22Rv1 (cell line): ENCODE results near the gene RIC8A.
"Not testable (repeated sequence)": the region's sequence is repeated elsewhere in the genome, so short reads cannot be mapped to it uniquely, and the experiment has no call there.

ENCODE experiments used
- H3K27ac ChIP-seq: fragments of 450-650 bp; 2 replicates; pipeline ENCODE4 v1.5.1; 2017
- ZFX ChIP-seq: fragments of 450-650 bp; IDR thresholded peaks from 2 replicates; pipeline ENCODE4 v1.6.1; 2017; ENCODE audit warnings: antibody characterized with exemption, borderline replicate concordance
- TF ChIP-seq, protein P1 (sequence below): fragments of 450-650 bp; IDR thresholded peaks from 2 replicates; pipeline ENCODE4 v1.5.1; 2017; ENCODE audit warnings: mild to moderate bottlenecking

The RIC8A gene

DNA sequence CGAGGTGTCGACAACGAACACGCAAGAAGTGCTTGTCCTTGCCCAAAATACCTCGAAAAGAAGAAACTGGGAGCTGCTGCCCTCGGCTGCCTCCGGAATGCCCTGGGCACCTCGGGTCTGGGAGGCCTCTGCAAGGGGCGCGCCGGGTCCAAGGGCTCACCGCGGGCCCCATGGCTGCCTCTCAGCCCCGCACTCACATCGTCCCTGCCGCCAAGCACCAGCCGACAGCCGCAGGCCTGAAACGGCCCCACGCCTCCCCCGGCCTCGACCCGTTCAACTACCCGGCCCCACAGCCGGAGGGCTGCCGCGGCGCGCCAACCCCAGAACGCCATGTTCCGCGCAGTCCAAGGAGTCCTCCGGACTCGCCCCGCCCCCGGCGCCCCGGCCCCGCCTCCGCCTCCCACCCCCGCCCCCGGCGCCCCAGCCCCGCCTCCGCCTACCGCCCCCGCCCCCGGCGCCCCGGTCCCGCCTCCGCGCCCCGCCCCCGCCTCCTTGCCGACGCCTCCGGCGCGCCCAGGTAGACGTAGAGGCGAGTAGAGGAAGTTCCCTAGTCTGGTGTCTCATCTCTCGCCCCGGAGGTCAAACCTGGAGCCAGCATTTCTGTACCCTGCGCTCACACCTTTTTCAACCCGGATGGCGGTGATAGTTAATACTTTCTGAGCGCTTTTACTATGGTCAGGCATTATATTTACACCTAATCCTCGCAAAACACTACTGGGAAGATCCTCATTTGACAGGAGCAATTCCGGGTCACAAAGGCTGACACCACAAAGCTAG lies 28.7 kb downstream of the RIC8A start, which contains the start of gene SIRT3:
TSS of gene SIRT3 (minus strand) at position 346 of the 777 bp plus-strand sequence. CDS start at position 332, 14 bp downstream.
- no peak for TF ChIP-seq ZFX
- TF ChIP-seq, protein P1, sequence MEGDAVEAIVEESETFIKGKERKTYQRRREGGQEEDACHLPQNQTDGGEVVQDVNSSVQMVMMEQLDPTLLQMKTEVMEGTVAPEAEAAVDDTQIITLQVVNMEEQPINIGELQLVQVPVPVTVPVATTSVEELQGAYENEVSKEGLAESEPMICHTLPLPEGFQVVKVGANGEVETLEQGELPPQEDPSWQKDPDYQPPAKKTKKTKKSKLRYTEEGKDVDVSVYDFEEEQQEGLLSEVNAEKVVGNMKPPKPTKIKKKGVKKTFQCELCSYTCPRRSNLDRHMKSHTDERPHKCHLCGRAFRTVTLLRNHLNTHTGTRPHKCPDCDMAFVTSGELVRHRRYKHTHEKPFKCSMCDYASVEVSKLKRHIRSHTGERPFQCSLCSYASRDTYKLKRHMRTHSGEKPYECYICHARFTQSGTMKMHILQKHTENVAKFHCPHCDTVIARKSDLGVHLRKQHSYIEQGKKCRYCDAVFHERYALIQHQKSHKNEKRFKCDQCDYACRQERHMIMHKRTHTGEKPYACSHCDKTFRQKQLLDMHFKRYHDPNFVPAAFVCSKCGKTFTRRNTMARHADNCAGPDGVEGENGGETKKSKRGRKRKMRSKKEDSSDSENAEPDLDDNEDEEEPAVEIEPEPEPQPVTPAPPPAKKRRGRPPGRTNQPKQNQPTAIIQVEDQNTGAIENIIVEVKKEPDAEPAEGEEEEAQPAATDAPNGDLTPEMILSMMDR, result no peak
- peak within 1 kb of the TSS; percentile 93 for H3K27ac ChIP-seq

DNA sequence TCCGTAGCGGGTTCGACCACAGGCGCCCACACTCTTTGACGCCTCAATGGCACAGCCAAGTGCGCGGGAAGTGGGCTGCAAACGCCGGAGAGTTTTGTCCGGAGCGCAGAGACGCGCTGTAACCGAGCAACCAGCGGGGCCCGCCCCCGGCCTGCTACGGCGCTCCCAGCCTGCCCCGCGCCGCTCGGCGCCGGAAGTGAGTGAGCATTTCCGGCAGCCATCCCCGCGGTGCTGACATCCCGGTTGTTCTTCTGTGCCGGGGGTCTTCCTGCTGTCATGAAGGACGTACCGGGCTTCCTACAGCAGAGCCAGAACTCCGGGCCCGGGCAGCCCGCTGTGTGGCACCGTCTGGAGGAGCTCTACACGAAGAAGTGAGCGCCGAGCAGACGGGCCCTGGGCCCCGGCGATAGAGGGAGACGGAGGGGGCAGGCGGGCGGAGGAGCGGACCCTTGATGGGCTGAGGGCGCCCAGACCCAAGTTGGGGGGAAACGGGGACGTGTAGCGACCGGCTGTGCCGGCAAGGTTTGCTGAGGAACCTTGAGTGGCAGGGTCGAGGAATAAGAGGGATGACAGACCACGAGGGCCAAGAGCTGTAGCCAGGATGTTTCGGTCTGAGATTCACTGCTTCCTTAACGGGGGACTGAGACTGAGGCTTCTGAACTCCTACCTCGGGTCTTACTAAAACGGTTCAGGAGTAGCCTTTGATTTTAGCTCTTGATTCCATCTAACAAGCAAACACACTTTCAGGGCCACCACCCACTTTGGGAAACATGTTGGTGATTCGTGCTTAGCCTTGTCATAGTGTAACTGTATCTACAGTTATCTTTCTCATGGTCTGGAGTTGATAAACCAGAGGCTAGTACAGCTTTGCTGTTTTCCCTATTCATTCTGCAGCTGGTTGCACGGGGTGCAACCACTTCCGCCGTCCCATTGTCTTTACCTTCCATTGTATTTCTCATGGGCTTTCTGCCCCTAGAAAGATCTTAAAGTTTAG lies 29.6 kb downstream of the RIC8A start, which contains the start of gene PSMD13:
TSS of gene PSMD13 (plus strand) at position 203 of the 994 bp plus-strand sequence. CDS start at position 277, 74 bp downstream.
- peak within 1 kb of the TSS; percentile 93 for H3K27ac ChIP-seq
- no peak for TF ChIP-seq ZFX
- TF ChIP-seq, protein P1, result no peak

DNA sequence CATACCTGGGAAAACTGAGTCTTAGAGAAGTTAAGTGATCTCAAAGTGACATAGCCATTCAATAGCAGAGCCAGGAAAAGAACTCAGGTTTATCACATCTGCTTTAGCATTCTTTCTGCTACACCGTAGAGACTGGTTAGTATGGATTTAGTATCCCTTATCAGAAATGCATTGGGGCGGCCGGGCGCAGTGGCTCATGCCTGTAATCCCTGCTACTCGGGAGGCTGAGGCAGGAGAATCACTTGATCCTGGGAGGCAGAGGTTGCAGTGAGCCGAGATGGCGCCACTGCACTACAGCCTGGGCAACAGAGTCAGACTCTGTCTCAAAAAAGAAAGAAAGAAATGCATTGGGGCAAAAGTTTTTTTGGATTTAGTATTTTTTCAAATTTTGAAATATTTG lies 30.8 kb downstream of the RIC8A start:
- not testable (repeated sequence) for H3K27ac ChIP-seq

DNA sequence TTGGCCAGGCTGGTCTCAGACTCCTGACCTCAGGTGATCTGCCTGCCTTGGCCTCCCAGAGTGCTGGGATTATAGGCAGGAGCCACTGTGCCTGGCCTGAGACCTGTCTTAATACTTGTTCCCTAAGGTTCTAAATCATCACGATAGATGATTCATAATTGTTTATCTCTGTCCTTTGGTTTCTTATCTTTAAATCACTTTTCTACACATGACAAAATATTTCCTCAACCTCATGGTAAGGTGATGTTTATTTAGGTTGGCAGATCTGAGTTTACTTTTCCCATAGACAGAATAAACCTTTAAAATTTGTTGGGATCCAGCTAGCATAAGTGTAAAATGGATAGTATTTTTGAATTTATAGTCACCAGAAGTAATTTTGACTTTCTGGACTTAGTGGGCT lies 32.8 kb downstream of the RIC8A start:
- H3K27ac ChIP-seq, result no peak overlapping the region
- no peak for TF ChIP-seq ZFX
- TF ChIP-seq, protein P1, result no peak

DNA sequence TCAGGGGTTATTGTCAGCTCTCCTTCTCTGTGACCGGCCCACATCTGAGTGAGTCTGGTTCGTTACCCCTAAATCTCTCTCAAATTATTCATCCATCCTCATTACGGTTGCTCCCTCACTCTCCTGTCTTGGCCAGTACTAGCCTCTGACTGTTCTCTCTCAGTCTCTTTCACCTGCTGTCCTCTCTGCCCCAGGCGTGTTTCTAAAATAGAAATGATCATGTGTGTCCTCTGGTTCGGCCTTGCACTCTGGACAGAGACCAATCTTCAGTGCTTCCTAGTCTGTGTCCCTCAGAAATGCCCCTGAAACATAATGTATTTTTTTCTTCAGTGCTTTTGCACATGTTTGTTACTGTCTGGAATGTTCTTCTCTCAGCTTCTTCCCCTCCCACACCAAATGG lies 34.1 kb downstream of the RIC8A start:
- no peak overlapping the region for H3K27ac ChIP-seq
- TF ChIP-seq, protein P1, result no peak
- no peak for TF ChIP-seq ZFX

DNA sequence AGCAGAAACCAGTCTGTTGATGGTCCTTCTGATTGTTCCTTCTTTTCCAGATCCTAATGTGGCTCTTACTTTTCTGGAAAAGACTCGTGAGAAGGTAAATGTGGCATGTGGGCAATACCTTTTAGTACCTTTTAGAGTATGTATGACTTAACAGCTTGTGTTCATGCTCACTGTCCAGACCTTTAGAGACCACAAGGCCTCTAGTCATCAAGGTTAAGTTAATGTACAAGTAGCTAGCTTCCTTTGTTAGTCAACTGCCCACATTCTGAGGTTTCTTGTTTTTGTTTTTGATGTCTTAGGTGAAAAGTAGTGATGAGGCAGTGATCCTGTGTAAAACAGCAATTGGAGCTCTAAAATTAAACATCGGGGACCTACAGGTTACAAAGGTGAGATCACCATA lies 36.9 kb downstream of the RIC8A start:
- H3K27ac ChIP-seq, result no peak overlapping the region
- no peak for TF ChIP-seq ZFX
- TF ChIP-seq, protein P1, result no peak

DNA sequence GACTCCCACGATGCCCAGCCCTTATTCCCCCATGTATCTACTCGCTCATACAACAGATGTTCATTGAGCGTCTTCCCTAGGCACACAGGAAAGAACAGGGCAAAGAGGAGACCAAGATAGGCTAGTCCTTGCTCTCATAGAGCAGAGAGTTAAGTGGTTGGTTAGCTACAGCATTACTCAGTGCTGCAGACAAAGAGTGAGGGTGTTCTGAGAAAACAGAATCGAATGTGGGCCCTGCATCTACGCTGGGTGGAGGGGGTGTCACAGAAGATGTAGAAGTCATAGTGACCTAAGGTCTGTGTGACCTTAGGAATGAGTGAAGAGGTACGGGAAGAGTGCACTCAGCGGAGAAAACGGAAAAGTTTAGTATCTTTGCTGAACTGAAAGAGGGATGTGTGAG lies 41.6 kb downstream of the RIC8A start:
- TF ChIP-seq, protein P1, result no peak
- no peak for TF ChIP-seq ZFX
- H3K27ac ChIP-seq, result no peak overlapping the region
